ENCODE measurements around the gene SAMD10.

Gene SAMD10

GRCh38 chr20:63939061-63939935 is 40.1 kb downstream of the SAMD10 start:
- no peak overlapping the region for H3K4me2 ChIP-seq (ENCODE audit: low read depth, low read length)
- TF ChIP-seq CTCF (IDR thresholded peaks at IDR 0.05; ENCODE audit: low read length) (no peak), EZH2phosphoT487 (IDR thresholded peaks at IDR 0.05; ENCODE audit: low read length) (no peak), EZH2 (optimal IDR thresholded peaks at IDR 0.05; ENCODE audit: low read depth, low read length) (no peak)
- H2AFZ ChIP-seq (ENCODE audit: low read length), result no peak overlapping the region
- no peaks in the 10 kb centered on the region for H3K27me3 ChIP-seq (replicated peaks; ENCODE audit: insufficient read depth, low read length)
- H3K4me3 ChIP-seq (ENCODE audit: low read length), result no peak overlapping the region
- no peaks in the 10 kb centered on the region; the same call in 1 of the 2 replicates for H3K36me3 ChIP-seq (replicated peaks; ENCODE audit: insufficient read depth, low read length)
- no peaks in the 10 kb centered on the region for H3K4me1 ChIP-seq (ENCODE audit: low read length)
- 0 out of 2 replicates have a peak, but pooled peaks cover 5% of the 10 kb centered on the region for H3K79me2 ChIP-seq (ENCODE audit: low read length)
- no peak for DNase-seq
- no peaks in the 10 kb centered on the region for H3K9me3 ChIP-seq (replicated peaks; ENCODE audit: insufficient read depth, low read length)
- H3K9ac ChIP-seq (ENCODE audit: low read length), result no peak overlapping the region
- H3K27ac ChIP-seq (ENCODE audit: low read length), result no peak overlapping the region
- no peaks in the 10 kb centered on the region for H4K20me1 ChIP-seq (ENCODE audit: insufficient read depth, low read length)
- no peaks in the 10 kb centered on the region for H3F3A ChIP-seq (ENCODE audit: insufficient read depth, low read length)
- no peaks in the 10 kb centered on the region for H3K9me2 ChIP-seq (replicated peaks; ENCODE audit: insufficient read depth, low read length)

GRCh38 chr20:63937596-63937995 is 41.8 kb downstream of the SAMD10 start:
- Histone ChIP-seq H3K4me1 (ENCODE audit: low read length) (no peaks in the 10 kb centered on the region), H3K4me2 (ENCODE audit: low read depth, low read length) (no peak overlapping the region), H3K9me3 (replicated peaks; ENCODE audit: insufficient read depth, low read length) (no peaks in the 10 kb centered on the region), H4K20me1 (ENCODE audit: insufficient read depth, low read length) (no peaks in the 10 kb centered on the region), H3K9ac (ENCODE audit: low read length) (no peak overlapping the region), H2AFZ (ENCODE audit: low read length) (no peak overlapping the region), H3K79me2 (ENCODE audit: low read length) (0 out of 2 replicates have a peak, but pooled peaks cover 5% of the 10 kb centered on the region), H3K27me3 (replicated peaks; ENCODE audit: insufficient read depth, low read length) (no peaks in the 10 kb centered on the region), H3K36me3 (replicated peaks; ENCODE audit: insufficient read depth, low read length) (no peaks in the 10 kb centered on the region; the same call in 1 of the 2 replicates), H3K9me2 (replicated peaks; ENCODE audit: insufficient read depth, low read length) (no peaks in the 10 kb centered on the region), H3F3A (ENCODE audit: insufficient read depth, low read length) (no peaks in the 10 kb centered on the region), H3K27ac (ENCODE audit: low read length) (no peak overlapping the region), H3K4me3 (ENCODE audit: low read length) (no peak overlapping the region)
- no peak for DNase-seq
- TF ChIP-seq CTCF (IDR thresholded peaks at IDR 0.05; ENCODE audit: low read length) (no peak), EZH2phosphoT487 (IDR thresholded peaks at IDR 0.05; ENCODE audit: low read length) (no peak), EZH2 (optimal IDR thresholded peaks at IDR 0.05; ENCODE audit: low read depth, low read length) (no peak)

- H3K36me3 ChIP-seq (replicated peaks; ENCODE audit: insufficient read depth, low read length), result no peaks in the 10 kb centered on the region; the same call in 1 of the 2 replicates
- no peaks in the 10 kb centered on the region for H3K27me3 ChIP-seq (replicated peaks; ENCODE audit: insufficient read depth, low read length)
- H3K9ac ChIP-seq (ENCODE audit: low read length), result no peak overlapping the region
- H3K27ac ChIP-seq (ENCODE audit: low read length), result no peak overlapping the region
- H3K79me2 ChIP-seq (ENCODE audit: low read length), result 0 out of 2 replicates have a peak, but pooled peaks cover 5% of the 10 kb centered on the region
- no peaks in the 10 kb centered on the region for H3K9me3 ChIP-seq (replicated peaks; ENCODE audit: insufficient read depth, low read length)
- H3K4me1 ChIP-seq (ENCODE audit: low read length), result no peaks in the 10 kb centered on the region
- no peak overlapping the region for H3K4me2 ChIP-seq (ENCODE audit: low read depth, low read length)
- TF ChIP-seq CTCF (IDR thresholded peaks at IDR 0.05; ENCODE audit: low read length) (no peak), EZH2 (optimal IDR thresholded peaks at IDR 0.05; ENCODE audit: low read depth, low read length) (no peak), EZH2phosphoT487 (IDR thresholded peaks at IDR 0.05; ENCODE audit: low read length) (no peak)
- no peak overlapping the region for H2AFZ ChIP-seq (ENCODE audit: low read length)
- no peaks in the 10 kb centered on the region for H3K9me2 ChIP-seq (replicated peaks; ENCODE audit: insufficient read depth, low read length)
- no peaks in the 10 kb centered on the region for H3F3A ChIP-seq (ENCODE audit: insufficient read depth, low read length)
- no peak overlapping the region for H3K4me3 ChIP-seq (ENCODE audit: low read length)
- no peaks in the 10 kb centered on the region for H4K20me1 ChIP-seq (ENCODE audit: insufficient read depth, low read length)
- DNase-seq, result no peak
Measured at GRCh38 chr20:63935447-63935846, 44.0 kb downstream of the SAMD10 start.
